Measurements from ENCODE around the gene METTL27.

Gene METTL27

GRCh38 chr7:73869011-73869798, 26.9 kb upstream of the METTL27 start:
- Histone ChIP-seq H3K4me1 (ENCODE audit: control insufficient read depth, insufficient read depth, low read length) (no peaks in the 10 kb centered on the region), H3K9me3 (ENCODE audit: control insufficient read depth, insufficient read depth, low read depth, low read length) (no peaks in the 10 kb centered on the region), H3K36me3 (ENCODE audit: control insufficient read depth in 2 of 2, insufficient read depth in 1 of 2, low read length in 2 of 2) (no peaks in the 10 kb centered on the region), H3K27ac (ENCODE audit: extremely low read depth, low read depth, low read length) (no peak overlapping the region), H3K4me3 (ENCODE audit: low read depth, low read length) (no peak overlapping the region)
- ChIA-PET CTCF (interaction anchor here (1.7 kb wide), 1 partner anchor 110 kb away, joined by 4 read pairs; no protein-coding TSS in a partner anchor), POLR2A (no interaction called here)
- TF ChIP-seq ZNF184 (tag by site-specific recombination; IDR thresholded peaks at IDR 0.05) (no peak), HOXC10 (CRISPR knock-in tag; IDR thresholded peaks at IDR 0.05) (no peak)

GRCh38 chr7:73866446-73866767, 24.1 kb upstream of the METTL27 start:
- H3K27ac ChIP-seq (ENCODE audit: extremely low read depth, low read depth, low read length): no peak overlapping the region
- H3K4me3 ChIP-seq (ENCODE audit: low read depth, low read length): no peak overlapping the region
- ChIA-PET POLR2A (no interaction called here), CTCF (interaction anchor here (0.6 to 3.9 kb wide), 6 partner anchors 9 to 230 kb away, joined by 3 to 24 read pairs (median 4); no protein-coding TSS in a partner anchor)
- no peaks in the 10 kb centered on the region for H3K4me1 ChIP-seq (ENCODE audit: control insufficient read depth, insufficient read depth, low read length)
- no peaks in the 10 kb centered on the region for H3K9me3 ChIP-seq (ENCODE audit: control insufficient read depth, insufficient read depth, low read depth, low read length)
- no peaks in the 10 kb centered on the region for H3K36me3 ChIP-seq (ENCODE audit: control insufficient read depth in 2 of 2, insufficient read depth in 1 of 2, low read length in 2 of 2)
- TF ChIP-seq ZBTB1 (tag by site-specific recombination; IDR thresholded peaks at IDR 0.05) (no peak), ZFHX2 (tag by site-specific recombination; conservative IDR thresholded peaks at IDR 0.05) (peak; percentile 63), ZNF473 (tag by site-specific recombination; IDR thresholded peaks at IDR 0.05) (no peak), ZSCAN4 (tag by site-specific recombination; IDR thresholded peaks at IDR 0.05) (no peak), ZNF148 (tag by site-specific recombination; IDR thresholded peaks at IDR 0.05; ENCODE audit: borderline replicate concordance) (0 out of 2 replicates have a peak, but pooled peaks have one; percentile 42), ZNF311 (tag by site-specific recombination; IDR thresholded peaks at IDR 0.05; ENCODE audit: borderline replicate concordance) (peak; percentile 47; the same call in 1 of the 2 replicates), ZNF350 (tag by site-specific recombination; IDR thresholded peaks at IDR 0.05) (no peak), ZBTB17 (tag by site-specific recombination; IDR thresholded peaks at IDR 0.05) (peak; percentile 88), EGR2 (tag by site-specific recombination; IDR thresholded peaks at IDR 0.05; ENCODE audit: low read depth) (peak; percentile 49; the same call in 1 of the 2 replicates), ZNF366 (tag by site-specific recombination; conservative IDR thresholded peaks at IDR 0.05) (peak; percentile 96)

- no peak overlapping the region for H3K27ac ChIP-seq (ENCODE audit: extremely low read depth, low read depth, low read length)
- POLR2A ChIA-PET: no interaction called here
- CTCF ChIA-PET: interaction anchor here (0.5 to 3.9 kb wide), 8 partner anchors 10 to 535 kb away, joined by 3 to 24 read pairs (median 4); no protein-coding TSS in a partner anchor
- TF ChIP-seq ZSCAN18 (tag by site-specific recombination; IDR thresholded peaks at IDR 0.05): no peak
- TF ChIP-seq ZNF521 (tag by site-specific recombination; IDR thresholded peaks at IDR 0.05): no peak
- peak; percentile 48 for TF ChIP-seq ZNF654 (tag by site-specific recombination; IDR thresholded peaks at IDR 0.05; ENCODE audit: low read depth)
- no peak for TF ChIP-seq ZNF558 (tag by site-specific recombination; IDR thresholded peaks at IDR 0.05)
- TF ChIP-seq ZFP37 (tag by site-specific recombination; IDR thresholded peaks at IDR 0.05): no peak
- no peak for TF ChIP-seq OVOL3 (tag by site-specific recombination; IDR thresholded peaks at IDR 0.05)
- no peak for TF ChIP-seq ZNF561 (tag by site-specific recombination; IDR thresholded peaks at IDR 0.05; ENCODE audit: borderline replicate concordance)
- TF ChIP-seq CTCF (tag by site-specific recombination; IDR thresholded peaks at IDR 0.05): 0 out of 2 replicates have a peak, but pooled peaks have one; percentile 28
- TF ChIP-seq ZNF426 (tag by site-specific recombination; IDR thresholded peaks at IDR 0.05): no peak
- no peak for TF ChIP-seq ZBTB48 (tag by site-specific recombination; IDR thresholded peaks at IDR 0.05)
- no peak for TF ChIP-seq GLI2 (tag by site-specific recombination; IDR thresholded peaks at IDR 0.05; ENCODE audit: borderline replicate concordance, low read depth)
- TF ChIP-seq ZNF132 (tag by site-specific recombination; IDR thresholded peaks at IDR 0.05; ENCODE audit: borderline replicate concordance): no peak
These were observed 23.6 kb upstream of the METTL27 start for GRCh38 chr7:73865738-73866445.

More at GRCh38 chr7:73865738-73866445, 23.6 kb upstream of the METTL27 start:
- Histone ChIP-seq H3K36me3 (ENCODE audit: control insufficient read depth in 2 of 2, insufficient read depth in 1 of 2, low read length in 2 of 2) (no peaks in the 10 kb centered on the region), H3K4me3 (ENCODE audit: low read depth, low read length) (no peak overlapping the region), H3K9me3 (ENCODE audit: control insufficient read depth, insufficient read depth, low read depth, low read length) (no peaks in the 10 kb centered on the region), H3K4me1 (ENCODE audit: control insufficient read depth, insufficient read depth, low read length) (no peaks in the 10 kb centered on the region)
